Suprapubic skin (tissue), 4 donors: ENCODE measurements around the gene CYREN. TPM values are rescaled to one million over a fixed set of nuclear protein-coding genes. Genes with fewer than 3 reads are reported as not detected.
A peak's percentile ranks its signal among the peaks of the same experiment; 100 is the strongest.

Experiments used
- DNase-seq, 2 donors: peaks; one replicate each; pipeline ENCODE4 v3.0.0-alpha.2; 2019; ENCODE audit warnings: low spot score in 2 of 2
- H3K27ac ChIP-seq: fragments of 200-600 bp; sonication (generic); one replicate; pipeline ENCODE4 v1.5.1; 2019
- H3K27me3 ChIP-seq: fragments of 200-600 bp; sonication (generic); one replicate; pipeline ENCODE4 v1.5.1; 2019
- H3K36me3 ChIP-seq: fragments of 200-600 bp; sonication (generic); one replicate; pipeline ENCODE4 v1.5.1; 2019
- H3K4me1 ChIP-seq: fragments of 200-600 bp; sonication (generic); one replicate; pipeline ENCODE4 v1.5.1; 2019
- H3K4me3 ChIP-seq: fragments of 200-600 bp; sonication (generic); one replicate; pipeline ENCODE4 v1.5.1; 2019; ENCODE audit warnings: mild to moderate bottlenecking
- H3K9me3 ChIP-seq: fragments of 200-600 bp; sonication (generic); one replicate; pipeline ENCODE4 v1.5.1; 2019
- CTCF ChIP-seq, 2 donors: fragments of 200-600 bp in 1 of 2; fragments of 450-650 bp in 1 of 2; sonication (generic) in 1 of 2; IDR thresholded peaks; one replicate each; pipeline ENCODE4 v1.5.1; 2016 to 2019; ENCODE audit warnings: antibody characterized with exemption in 2 of 2, mild to moderate bottlenecking in 1 of 2, moderate library complexity in 1 of 2
- EP300 ChIP-seq: sonication (generic); formaldehyde crosslinking; IDR thresholded peaks from one replicate; pipeline ENCODE4 v1.6.1; 2017; ENCODE audit warnings: antibody characterized with exemption
- POLR2A ChIP-seq, 2 donors: fragments of 450-650 bp; IDR thresholded peaks; one replicate each; pipeline ENCODE4 v1.6.1; 2017; ENCODE audit warnings: antibody characterized with exemption in 2 of 2, mild to moderate bottlenecking in 2 of 2, moderate library complexity in 2 of 2
- POLR2AphosphoS5 ChIP-seq, 3 donors: sonication (generic); formaldehyde crosslinking; IDR thresholded peaks; one replicate each; pipeline ENCODE4 v1.6.1; 2017; ENCODE audit warnings: antibody characterized with exemption in 3 of 3
- WGBS: methylation state at CpG from one replicate; pipeline ENCODE4 v1.1.5; 2018; 5-methylcytosine and 5-hydroxymethylcytosine counted together
- total RNA-seq, 4 donors: library from RNA; depleted of rRNA; stranded (reverse); fragments of >200 nt; gene quantifications; one replicate each; pipeline ENCODE4 v1.1.0, GENCODE V29; 2016

The CYREN gene
- total RNA-seq, 4 donors from 2014 or later: 25.2 to 40.0 (median 32.4) TPM

- WGBS: 94% methylated on average over 1 of the region's 1 CpG
- Histone ChIP-seq H3K36me3 (no peaks in the 10 kb centered on the region), H3K27ac (no peak overlapping the region), H3K4me3 (no peak overlapping the region), H3K4me1 (peaks cover 14% of the 10 kb centered on the region), H3K27me3 (no peaks in the 10 kb centered on the region), H3K9me3 (peaks cover 14% of the 10 kb centered on the region)
- TF ChIP-seq EP300 (no peak), POLR2A (IDR thresholded peaks at IDR 0.05) (no peak), POLR2AphosphoS5 (IDR thresholded peaks at IDR 0.05) (no peak), CTCF (IDR thresholded peaks at IDR 0.05) (no peak)
- no peak for DNase-seq
Measured at GRCh38 chr7:135156290-135156689, 14.2 kb downstream of the CYREN start.

- H3K27me3 ChIP-seq: no peaks in the 10 kb centered on the region
- H3K4me1 ChIP-seq: peaks cover 12% of the 10 kb centered on the region
- H3K9me3 ChIP-seq: peaks cover 14% of the 10 kb centered on the region
- WGBS: 100% methylated on average over 1 of the region's 1 CpG
- TF ChIP-seq EP300 (no peak), CTCF (IDR thresholded peaks at IDR 0.05) (no peak), POLR2AphosphoS5 (IDR thresholded peaks at IDR 0.05) (no peak), POLR2A (IDR thresholded peaks at IDR 0.05) (no peak)
- H3K27ac ChIP-seq: no peak overlapping the region
- H3K36me3 ChIP-seq: no peaks in the 10 kb centered on the region
- DNase-seq: no peak
- no peak overlapping the region for H3K4me3 ChIP-seq
Measured at GRCh38 chr7:135154734-135155133, 15.8 kb downstream of the CYREN start.

GRCh38 chr7:135152442-135152841 is 18.1 kb downstream of the CYREN start:
- Histone ChIP-seq H3K4me1 (peaks cover 8% of the 10 kb centered on the region), H3K9me3 (peaks cover 14% of the 10 kb centered on the region), H3K27me3 (no peaks in the 10 kb centered on the region), H3K36me3 (no peaks in the 10 kb centered on the region), H3K4me3 (no peak overlapping the region), H3K27ac (no peak overlapping the region)
- TF ChIP-seq CTCF (IDR thresholded peaks at IDR 0.05) (no peak), EP300 (no peak), POLR2AphosphoS5 (IDR thresholded peaks at IDR 0.05) (no peak), POLR2A (IDR thresholded peaks at IDR 0.05) (no peak)
- DNase-seq: no peak
- 92% methylated on average over 1 of the region's 1 CpG for WGBS

- H3K27me3 ChIP-seq: no peaks in the 10 kb centered on the region
- TF ChIP-seq POLR2AphosphoS5 (IDR thresholded peaks at IDR 0.05): no peak
- no peak for TF ChIP-seq EP300
- no peak for TF ChIP-seq CTCF (IDR thresholded peaks at IDR 0.05)
- TF ChIP-seq POLR2A (IDR thresholded peaks at IDR 0.05): no peak
- H3K4me3 ChIP-seq: no peak overlapping the region
- WGBS: 81% methylated on average over 6 of the region's 6 CpGs
- no peaks in the 10 kb centered on the region for H3K36me3 ChIP-seq
- H3K4me1 ChIP-seq: peaks cover 12% of the 10 kb centered on the region
- no peak for DNase-seq
- H3K27ac ChIP-seq: no peak overlapping the region
- H3K9me3 ChIP-seq: peaks cover 11% of the 10 kb centered on the region
Measured at GRCh38 chr7:135151533-135151932, 19.0 kb downstream of the CYREN start.

DNA sequence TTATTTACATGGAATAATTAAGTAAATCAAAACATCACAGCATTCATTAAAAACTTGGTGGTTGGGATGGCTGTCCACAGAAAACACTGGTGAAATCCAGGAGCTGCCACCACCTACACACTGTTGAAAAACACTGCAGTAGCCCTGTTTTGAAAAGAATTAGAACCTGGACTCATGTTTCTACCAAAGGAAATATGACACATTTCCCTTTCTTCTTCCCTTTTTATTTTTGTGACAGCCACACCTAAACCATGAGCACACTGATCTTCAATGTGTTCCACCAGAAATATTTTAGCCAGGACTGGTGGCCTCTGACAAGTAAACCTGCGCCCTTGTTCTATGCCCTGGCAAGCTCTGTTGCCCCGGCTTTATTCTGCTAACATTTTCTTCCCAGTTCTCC is 19.4 kb downstream of the CYREN start:
- WGBS: 72% methylated on average over 2 of the region's 2 CpGs

More for the DNA sequence above, 19.4 kb downstream of the CYREN start:
- Histone ChIP-seq H3K27ac (peak overlapping the region; percentile 50), H3K4me3 (no peak overlapping the region), H3K9me3 (peaks cover 8% of the 10 kb centered on the region), H3K27me3 (no peaks in the 10 kb centered on the region), H3K4me1 (peaks cover 12% of the 10 kb centered on the region), H3K36me3 (no peaks in the 10 kb centered on the region)
- DNase-seq: no peak
- no peak for TF ChIP-seq POLR2A (IDR thresholded peaks at IDR 0.05)
- no peak for TF ChIP-seq CTCF (IDR thresholded peaks at IDR 0.05)
- no peak for TF ChIP-seq POLR2AphosphoS5 (IDR thresholded peaks at IDR 0.05)
- TF ChIP-seq EP300: no peak
